ENCODE results near the gene CNGA3. TPM values are rescaled to one million over a fixed set of nuclear protein-coding genes. Genes with fewer than 3 reads are reported as not detected.

The CNGA3 gene
- polyA plus RNA-seq, 2 of the 4 experiments (the other 2 are of a cell fraction), result not detected

DNA sequence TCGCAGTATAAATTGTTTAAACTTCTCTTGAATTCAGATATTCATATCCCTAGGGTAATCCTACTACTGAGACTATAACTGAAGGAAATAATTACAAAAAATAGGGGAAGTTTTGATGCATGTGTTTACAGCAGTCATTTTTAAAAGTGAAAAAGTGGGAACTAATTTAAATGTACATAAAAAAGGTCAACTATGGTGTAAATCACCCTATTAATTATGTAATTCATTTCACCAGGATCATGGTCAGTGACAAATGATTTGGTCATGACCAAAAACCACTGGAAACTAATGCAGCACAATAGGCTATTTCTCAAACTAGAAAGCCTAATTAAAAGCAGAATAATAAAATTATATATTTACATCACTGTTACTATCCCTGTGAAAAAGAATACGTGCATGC is 5.0 kb upstream of the CNGA3 start:
- 54% methylated on average over 2 of the region's 2 CpGs for WGBS (ENCODE audit: missing lambda C conversion rate)
- H3K4me1 ChIP-seq, result no peaks in the 10 kb centered on the region
- POLR2A ChIA-PET, result no interaction called here
- ATAC-seq (no peak), DNase-seq (ENCODE audit: low read depth in 1 of 2, low spot score in 1 of 2) (no peak), FAIRE-seq (no peak)
- H3K27ac ChIP-seq, result no peak overlapping the region
- no peak overlapping the region for H3K4me3 ChIP-seq
- H3K9me3 ChIP-seq, result 0 out of 3 replicates have a peak, but pooled peaks cover 3% of the 10 kb centered on the region
- H3K4me2 ChIP-seq, result no peak overlapping the region
- CTCF ChIA-PET, result no interaction called here
- no peak for TF ChIP-seq MAZ (IDR thresholded peaks at IDR 0.05; ENCODE audit: borderline replicate concordance, low read depth, low read length)
- TF ChIP-seq, protein P1, sequence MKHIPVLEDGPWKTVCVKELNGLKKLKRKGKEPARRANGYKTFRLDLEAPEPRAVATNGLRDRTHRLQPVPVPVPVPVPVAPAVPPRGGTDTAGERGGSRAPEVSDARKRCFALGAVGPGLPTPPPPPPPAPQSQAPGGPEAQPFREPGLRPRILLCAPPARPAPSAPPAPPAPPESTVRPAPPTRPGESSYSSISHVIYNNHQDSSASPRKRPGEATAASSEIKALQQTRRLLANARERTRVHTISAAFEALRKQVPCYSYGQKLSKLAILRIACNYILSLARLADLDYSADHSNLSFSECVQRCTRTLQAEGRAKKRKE (CRISPR knock-in tag; IDR thresholded peaks at IDR 0.05; ENCODE audit: low read depth), result no peak
- no peak for TF ChIP-seq POLR2A (IDR thresholded peaks at IDR 0.05; ENCODE audit: low read length)
- no peak for TF ChIP-seq POLR2AphosphoS2 (conservative IDR thresholded peaks at IDR 0.05; ENCODE audit: low read length)
- TF ChIP-seq ZNF302 (CRISPR knock-in tag; IDR thresholded peaks at IDR 0.05), result no peak
- TF ChIP-seq EHF (CRISPR knock-in tag; IDR thresholded peaks at IDR 0.05), result no peak
- TF ChIP-seq RARB (CRISPR knock-in tag; IDR thresholded peaks at IDR 0.05), result no peak
- no peak for TF ChIP-seq RFX5 (IDR thresholded peaks at IDR 0.05)
- TF ChIP-seq CHD4 (IDR thresholded peaks at IDR 0.05; ENCODE audit: borderline replicate concordance), result no peak
- TF ChIP-seq HEYL (CRISPR knock-in tag; IDR thresholded peaks at IDR 0.05), result no peak
- TF ChIP-seq FOSB (CRISPR knock-in tag; IDR thresholded peaks at IDR 0.05), result no peak
- no peak for TF ChIP-seq NR3C1 (IDR thresholded peaks at IDR 0.05)
- no peak for TF ChIP-seq RNF2 (IDR thresholded peaks at IDR 0.05; ENCODE audit: borderline replicate concordance, low read depth)
- no peak for TF ChIP-seq TFCP2L1 (CRISPR knock-in tag; IDR thresholded peaks at IDR 0.05)
- TF ChIP-seq, protein P2, sequence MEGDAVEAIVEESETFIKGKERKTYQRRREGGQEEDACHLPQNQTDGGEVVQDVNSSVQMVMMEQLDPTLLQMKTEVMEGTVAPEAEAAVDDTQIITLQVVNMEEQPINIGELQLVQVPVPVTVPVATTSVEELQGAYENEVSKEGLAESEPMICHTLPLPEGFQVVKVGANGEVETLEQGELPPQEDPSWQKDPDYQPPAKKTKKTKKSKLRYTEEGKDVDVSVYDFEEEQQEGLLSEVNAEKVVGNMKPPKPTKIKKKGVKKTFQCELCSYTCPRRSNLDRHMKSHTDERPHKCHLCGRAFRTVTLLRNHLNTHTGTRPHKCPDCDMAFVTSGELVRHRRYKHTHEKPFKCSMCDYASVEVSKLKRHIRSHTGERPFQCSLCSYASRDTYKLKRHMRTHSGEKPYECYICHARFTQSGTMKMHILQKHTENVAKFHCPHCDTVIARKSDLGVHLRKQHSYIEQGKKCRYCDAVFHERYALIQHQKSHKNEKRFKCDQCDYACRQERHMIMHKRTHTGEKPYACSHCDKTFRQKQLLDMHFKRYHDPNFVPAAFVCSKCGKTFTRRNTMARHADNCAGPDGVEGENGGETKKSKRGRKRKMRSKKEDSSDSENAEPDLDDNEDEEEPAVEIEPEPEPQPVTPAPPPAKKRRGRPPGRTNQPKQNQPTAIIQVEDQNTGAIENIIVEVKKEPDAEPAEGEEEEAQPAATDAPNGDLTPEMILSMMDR (IDR thresholded peaks at IDR 0.05), result no peak

DNA sequence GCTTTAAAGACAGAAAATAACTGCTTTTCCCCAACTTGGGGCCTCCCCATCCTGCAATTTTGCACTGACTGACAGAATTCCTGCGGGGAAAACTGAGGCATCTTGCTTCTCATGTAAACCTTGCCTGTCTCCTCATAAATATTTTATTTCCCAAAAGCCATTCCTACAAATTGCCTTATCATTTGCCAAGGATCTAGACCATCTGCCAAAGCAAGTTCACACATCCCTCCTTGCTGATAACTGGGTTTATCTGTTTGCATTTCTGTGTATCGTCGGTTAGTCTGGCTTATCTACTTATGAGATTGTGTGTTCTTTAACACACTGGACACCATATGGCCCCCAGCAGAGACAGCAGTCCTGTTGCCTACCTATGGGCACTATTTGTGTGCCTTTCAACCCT is 3.0 kb upstream of the CNGA3 start:
- ATAC-seq, result no peak
- CTCF ChIA-PET, result no interaction called here
- Histone ChIP-seq H3K27ac (no peak overlapping the region), H3K4me3 (no peak overlapping the region), H3K4me2 (no peak overlapping the region), H3K9me3 (peaks cover 3% of the 10 kb centered on the region; the same call in 1 of the 3 replicates), H3K4me1 (no peaks in the 10 kb centered on the region)
- TF ChIP-seq RFX5 (IDR thresholded peaks at IDR 0.05) (no peak), SMC3 (IDR thresholded peaks at IDR 0.05) (no peak), JUN (IDR thresholded peaks at IDR 0.05) (no peak), HEYL (CRISPR knock-in tag; IDR thresholded peaks at IDR 0.05) (no peak), SREBF2 (IDR thresholded peaks at IDR 0.05) (no peak), RAD21 (conservative IDR thresholded peaks at IDR 0.05 in 1 of 2, IDR thresholded peaks at IDR 0.05 in 1 of 2) (no peak)
- TF ChIP-seq, protein P3, sequence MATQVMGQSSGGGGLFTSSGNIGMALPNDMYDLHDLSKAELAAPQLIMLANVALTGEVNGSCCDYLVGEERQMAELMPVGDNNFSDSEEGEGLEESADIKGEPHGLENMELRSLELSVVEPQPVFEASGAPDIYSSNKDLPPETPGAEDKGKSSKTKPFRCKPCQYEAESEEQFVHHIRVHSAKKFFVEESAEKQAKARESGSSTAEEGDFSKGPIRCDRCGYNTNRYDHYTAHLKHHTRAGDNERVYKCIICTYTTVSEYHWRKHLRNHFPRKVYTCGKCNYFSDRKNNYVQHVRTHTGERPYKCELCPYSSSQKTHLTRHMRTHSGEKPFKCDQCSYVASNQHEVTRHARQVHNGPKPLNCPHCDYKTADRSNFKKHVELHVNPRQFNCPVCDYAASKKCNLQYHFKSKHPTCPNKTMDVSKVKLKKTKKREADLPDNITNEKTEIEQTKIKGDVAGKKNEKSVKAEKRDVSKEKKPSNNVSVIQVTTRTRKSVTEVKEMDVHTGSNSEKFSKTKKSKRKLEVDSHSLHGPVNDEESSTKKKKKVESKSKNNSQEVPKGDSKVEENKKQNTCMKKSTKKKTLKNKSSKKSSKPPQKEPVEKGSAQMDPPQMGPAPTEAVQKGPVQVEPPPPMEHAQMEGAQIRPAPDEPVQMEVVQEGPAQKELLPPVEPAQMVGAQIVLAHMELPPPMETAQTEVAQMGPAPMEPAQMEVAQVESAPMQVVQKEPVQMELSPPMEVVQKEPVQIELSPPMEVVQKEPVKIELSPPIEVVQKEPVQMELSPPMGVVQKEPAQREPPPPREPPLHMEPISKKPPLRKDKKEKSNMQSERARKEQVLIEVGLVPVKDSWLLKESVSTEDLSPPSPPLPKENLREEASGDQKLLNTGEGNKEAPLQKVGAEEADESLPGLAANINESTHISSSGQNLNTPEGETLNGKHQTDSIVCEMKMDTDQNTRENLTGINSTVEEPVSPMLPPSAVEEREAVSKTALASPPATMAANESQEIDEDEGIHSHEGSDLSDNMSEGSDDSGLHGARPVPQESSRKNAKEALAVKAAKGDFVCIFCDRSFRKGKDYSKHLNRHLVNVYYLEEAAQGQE (IDR thresholded peaks at IDR 0.05), result no peak
- TF ChIP-seq, protein P4, sequence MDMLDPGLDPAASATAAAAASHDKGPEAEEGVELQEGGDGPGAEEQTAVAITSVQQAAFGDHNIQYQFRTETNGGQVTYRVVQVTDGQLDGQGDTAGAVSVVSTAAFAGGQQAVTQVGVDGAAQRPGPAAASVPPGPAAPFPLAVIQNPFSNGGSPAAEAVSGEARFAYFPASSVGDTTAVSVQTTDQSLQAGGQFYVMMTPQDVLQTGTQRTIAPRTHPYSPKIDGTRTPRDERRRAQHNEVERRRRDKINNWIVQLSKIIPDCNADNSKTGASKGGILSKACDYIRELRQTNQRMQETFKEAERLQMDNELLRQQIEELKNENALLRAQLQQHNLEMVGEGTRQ (IDR thresholded peaks at IDR 0.05), result no peak
- TF ChIP-seq, protein P5, sequence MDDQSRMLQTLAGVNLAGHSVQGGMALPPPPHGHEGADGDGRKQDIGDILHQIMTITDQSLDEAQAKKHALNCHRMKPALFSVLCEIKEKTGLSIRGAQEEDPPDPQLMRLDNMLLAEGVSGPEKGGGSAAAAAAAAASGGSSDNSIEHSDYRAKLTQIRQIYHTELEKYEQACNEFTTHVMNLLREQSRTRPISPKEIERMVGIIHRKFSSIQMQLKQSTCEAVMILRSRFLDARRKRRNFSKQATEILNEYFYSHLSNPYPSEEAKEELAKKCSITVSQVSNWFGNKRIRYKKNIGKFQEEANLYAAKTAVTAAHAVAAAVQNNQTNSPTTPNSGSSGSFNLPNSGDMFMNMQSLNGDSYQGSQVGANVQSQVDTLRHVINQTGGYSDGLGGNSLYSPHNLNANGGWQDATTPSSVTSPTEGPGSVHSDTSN (IDR thresholded peaks at IDR 0.05), result no peak
- TF ChIP-seq, protein P6, sequence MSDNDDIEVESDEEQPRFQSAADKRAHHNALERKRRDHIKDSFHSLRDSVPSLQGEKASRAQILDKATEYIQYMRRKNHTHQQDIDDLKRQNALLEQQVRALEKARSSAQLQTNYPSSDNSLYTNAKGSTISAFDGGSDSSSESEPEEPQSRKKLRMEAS (IDR thresholded peaks at IDR 0.05), result no peak
- POLR2A ChIA-PET, result no interaction called here
- WGBS (ENCODE audit: missing lambda C conversion rate), result 36% methylated on average over 3 of the region's 3 CpGs
- no peak for FAIRE-seq
- DNase-seq (ENCODE audit: low read depth in 1 of 2, low spot score in 1 of 2), result no peak
